Aorta (tissue), 5 donors: ENCODE results near the gene DHRSX. TPM values are rescaled to one million over a fixed set of nuclear protein-coding genes. Genes with fewer than 3 reads are reported as not detected.

Experiments used
- ATAC-seq: fragments of 200-7000 bp; cut with Tn5 transposase; one replicate; pipeline ENCODE4 v1.9.1; 2022; ENCODE audit warnings: moderate library complexity; ENCODE audit not compliant: low FRiP score
- DNase-seq, 2 donors: peaks; one replicate each; pipeline ENCODE4 v3.0.0-alpha.2; 2020
- H3K27ac ChIP-seq, 2 donors: one replicate each; pipeline ENCODE4 v1.5.1; 2013; ENCODE audit warnings: low read length in 2 of 2, mild to moderate bottlenecking in 2 of 2, moderate library complexity in 2 of 2, control low read depth in 1 of 2, inconsistent platforms in 1 of 2, low read depth in 1 of 2
- H3K27me3 ChIP-seq, 2 donors: one replicate each; pipeline ENCODE4 v1.6.1; 2013; ENCODE audit warnings: control low read depth in 1 of 2, low read length in 1 of 2, mild to moderate bottlenecking in 1 of 2, moderate library complexity in 1 of 2; ENCODE audit not compliant: insufficient read depth in 2 of 2, control insufficient read depth in 1 of 2
- H3K36me3 ChIP-seq, 2 donors: one replicate each; pipeline ENCODE4 v1.6.1; 2013; ENCODE audit warnings: control low read depth in 1 of 2, low read length in 1 of 2, mild to moderate bottlenecking in 1 of 2; ENCODE audit not compliant: insufficient read depth in 2 of 2, control insufficient read depth in 1 of 2
- H3K4me1 ChIP-seq, 2 donors: one replicate each; pipeline ENCODE4 v1.6.1; 2013; ENCODE audit warnings: low read length in 2 of 2, control low read depth in 1 of 2, mild to moderate bottlenecking in 1 of 2, moderate library complexity in 1 of 2; ENCODE audit not compliant: insufficient read depth in 2 of 2, control insufficient read depth in 1 of 2
- H3K4me3 ChIP-seq, 2 donors: one replicate each; pipeline ENCODE4 v1.5.1; 2013; ENCODE audit warnings: low read length in 2 of 2, control low read depth in 1 of 2, mild to moderate bottlenecking in 1 of 2
- H3K9me3 ChIP-seq: one replicate; pipeline ENCODE4 v1.6.1; 2013; ENCODE audit warnings: mild to moderate bottlenecking, low read length; ENCODE audit not compliant: control insufficient read depth
- WGBS, 2 donors: extraction: QIAGEN DNeasy Blood & Tissue Kit; methylation state at CpG; one replicate each; pipeline ENCODE4 v1.1.7; 2013; 5-methylcytosine and 5-hydroxymethylcytosine counted together
- intact Hi-C, 2 donors: fragments of 100-400 bp; cut with DNase I; formaldehyde crosslinking; loops; one replicate each; pipeline versions ENCODE4 v1.14.2 to v1.15.0; 2022
- polyA plus RNA-seq, 2 donors: library from polyadenylated mRNA; stranded (reverse); fragments of 200-250 nt; gene quantifications; one replicate each; pipeline ENCODE4 v1.2.3, GENCODE V29; 2013
- total RNA-seq, 2 donors: library from RNA; stranded (reverse); fragmentation: NEBNext Ultra II Directional; extraction: Animal tissue kit (Norgen Biotek cat#: 25700); gene quantifications; one replicate each; pipeline ENCODE4 v1.2.1, GENCODE V29; 2021
- donor health status: healthy with polysubstance abuse.
- donor health status: Bipolar disorder and iron deficiency.
- donor health status: DM: no; HTN: no; CAD: no.
- donor health status: DM: no; HTN: no; CAD: no.
- donor health status: DM: yes; HTN: yes; CAD: no.

The DHRSX gene
- total and polyA plus RNA-seq, 4 donors = 6.0 to 21.8 (median 11.7) TPM

DNA sequence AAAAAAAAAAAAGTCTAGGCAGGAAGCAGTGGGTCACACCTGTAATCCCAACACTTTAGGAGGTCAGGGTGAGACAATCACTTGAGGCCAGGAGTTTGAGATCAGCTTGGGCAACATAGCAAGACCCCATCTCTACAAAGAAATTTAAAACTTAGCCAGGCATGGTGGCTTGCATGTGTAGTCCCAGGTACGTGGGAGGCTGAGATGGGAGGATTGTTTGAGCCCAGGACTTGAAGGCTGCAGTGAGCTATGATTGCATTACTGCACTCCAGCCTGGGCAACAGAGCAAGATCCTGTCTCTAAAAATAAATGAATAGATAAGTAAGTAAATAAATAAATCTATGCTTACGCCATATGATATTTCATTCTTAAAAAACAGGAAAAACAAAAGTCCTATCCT, 65.3 kb downstream of the DHRSX start:
- Histone ChIP-seq H3K4me3 (no peak overlapping the region), H3K4me1 (no peaks in the 10 kb centered on the region), H3K27ac (no peak overlapping the region), H3K9me3 (no peaks in the 10 kb centered on the region), H3K36me3 (peaks cover 0 to 5% of the 10 kb centered on the region in 2 donors), H3K27me3 (no peaks in the 10 kb centered on the region)
- intact Hi-C loops = no loop called here
- WGBS, 2 donors = 88 to 96% methylated on average over 2 of the region's 2 CpGs
- ATAC-seq (no peak), DNase-seq (no peak)

DNA sequence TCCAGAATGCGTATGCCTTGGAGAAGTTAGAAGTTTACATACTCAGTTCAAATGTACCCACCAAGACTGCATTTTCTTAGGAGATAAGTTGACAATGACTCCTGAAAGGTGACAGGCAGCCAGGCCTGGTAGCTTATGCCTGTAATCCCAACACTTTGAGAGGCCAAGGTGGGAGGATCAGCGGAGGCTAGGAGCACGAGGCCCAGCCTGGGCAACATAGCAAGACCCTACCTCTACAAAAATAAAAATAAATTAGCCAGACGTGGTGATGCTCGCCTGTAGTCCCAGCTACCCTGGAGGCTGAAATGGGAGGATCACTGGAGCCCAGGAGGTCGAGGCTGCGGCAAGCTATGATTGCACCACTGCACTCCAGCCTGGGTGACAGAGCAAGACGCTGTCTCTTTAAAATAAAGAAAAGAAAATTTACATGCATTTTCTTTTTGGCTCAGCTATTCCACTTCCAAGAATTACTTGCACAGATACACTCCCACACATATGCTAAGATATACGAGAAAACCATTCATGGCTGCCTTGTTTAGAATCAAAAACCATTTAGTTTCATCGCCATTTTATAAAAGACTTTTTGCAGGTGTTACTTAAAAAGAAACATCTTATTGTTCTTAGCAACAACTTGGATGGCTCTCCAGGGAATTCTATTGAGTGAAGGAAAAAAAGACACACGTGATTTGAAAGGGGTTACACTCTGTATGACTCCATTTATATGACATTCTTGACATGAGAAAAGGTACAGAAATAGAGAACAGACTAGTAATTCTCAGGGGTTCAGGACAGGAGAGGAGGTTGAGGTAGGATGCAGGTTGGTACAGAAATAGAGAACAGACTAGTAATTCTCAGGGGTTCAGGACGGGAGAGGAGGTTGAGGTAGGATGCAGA, 66.3 kb downstream of the DHRSX start:
- intact Hi-C loops = no loop called here
- Histone ChIP-seq H3K9me3 (no peaks in the 10 kb centered on the region), H3K27ac (no peak overlapping the region), H3K4me3 (no peak overlapping the region), H3K4me1 (no peaks in the 10 kb centered on the region), H3K36me3 (peaks cover 0 to under 1% of the 10 kb centered on the region in 2 donors), H3K27me3 (no peaks in the 10 kb centered on the region)
- ATAC-seq (no peak), DNase-seq (no peak)
- WGBS, 2 donors = 84 to 90% methylated on average over 12 of the region's 12 CpGs

DNA sequence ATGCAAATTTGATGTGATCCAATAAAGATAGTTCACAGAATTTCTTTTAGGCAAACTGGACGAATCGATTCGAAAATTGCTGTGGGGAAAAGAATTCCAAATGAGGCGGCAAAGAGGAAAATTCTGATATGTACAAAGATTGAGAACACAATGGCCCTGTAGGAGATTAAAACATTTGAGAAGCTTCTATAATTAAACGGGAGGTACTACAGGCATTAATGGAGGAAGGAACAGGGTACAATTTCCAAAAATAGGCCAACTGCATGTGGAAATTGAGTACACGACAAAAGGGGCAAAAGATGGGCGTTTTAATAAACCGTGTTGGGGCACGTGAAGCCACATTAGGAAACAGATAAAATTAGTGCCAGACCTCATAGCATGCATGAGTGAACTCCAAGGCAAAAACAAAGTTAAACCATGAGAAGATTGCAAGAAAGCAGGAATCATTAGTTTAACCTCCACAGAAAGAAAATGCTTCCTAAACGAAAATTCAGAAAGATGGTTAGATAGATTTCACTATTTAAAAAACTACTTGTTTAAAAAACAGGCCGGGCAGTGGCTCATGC, 68.4 kb downstream of the DHRSX start:
- ATAC-seq = no peak
- no peak for DNase-seq

DNA sequence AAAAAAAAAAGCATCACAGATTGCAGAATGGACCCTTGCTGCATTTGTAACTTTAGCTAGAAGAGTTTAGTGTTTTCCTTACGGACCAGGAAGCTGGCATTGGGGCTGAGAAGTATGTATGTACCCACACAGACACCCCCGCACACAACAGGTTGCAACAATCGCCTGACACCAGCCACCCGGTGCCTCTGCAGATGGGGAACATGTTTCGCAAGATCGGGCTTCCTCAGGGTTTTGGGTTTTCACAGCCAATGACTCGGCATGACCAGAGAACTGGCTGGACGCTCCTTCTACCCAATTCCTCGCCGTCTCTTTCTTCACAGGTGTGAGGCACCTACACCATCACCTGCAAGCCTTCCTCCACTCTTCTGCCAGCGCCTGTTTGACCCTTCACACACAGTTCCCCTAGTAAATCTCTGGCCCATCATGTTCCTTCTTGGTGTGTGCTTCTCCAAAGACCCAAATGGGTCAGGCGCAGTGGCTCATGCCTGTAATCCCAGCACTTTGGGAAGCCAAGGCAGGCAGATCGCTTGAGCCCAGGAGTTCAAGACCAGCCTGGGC, 70.4 kb downstream of the DHRSX start:
- intact Hi-C loops = no loop called here
- ATAC-seq (no peak), DNase-seq (no peak)
- no peak overlapping the region for H3K4me3 ChIP-seq
- H3K27me3 ChIP-seq = no peaks in the 10 kb centered on the region
- H3K9me3 ChIP-seq = no peaks in the 10 kb centered on the region
- no peaks in the 10 kb centered on the region for H3K36me3 ChIP-seq
- WGBS, 2 donors = 93 to 95% methylated on average over 13 of the region's 13 CpGs
- no peak overlapping the region for H3K27ac ChIP-seq
- H3K4me1 ChIP-seq = no peaks in the 10 kb centered on the region

More for the DNA sequence above, 68.4 kb downstream of the DHRSX start:
- Histone ChIP-seq H3K9me3 (no peaks in the 10 kb centered on the region), H3K4me3 (no peak overlapping the region), H3K27me3 (no peaks in the 10 kb centered on the region), H3K27ac (no peak overlapping the region), H3K4me1 (no peaks in the 10 kb centered on the region), H3K36me3 (no peaks in the 10 kb centered on the region)
- 86 to 87% methylated on average over 11 of the region's 11 CpGs for WGBS, 2 donors
- intact Hi-C loops = no loop called here

DNA sequence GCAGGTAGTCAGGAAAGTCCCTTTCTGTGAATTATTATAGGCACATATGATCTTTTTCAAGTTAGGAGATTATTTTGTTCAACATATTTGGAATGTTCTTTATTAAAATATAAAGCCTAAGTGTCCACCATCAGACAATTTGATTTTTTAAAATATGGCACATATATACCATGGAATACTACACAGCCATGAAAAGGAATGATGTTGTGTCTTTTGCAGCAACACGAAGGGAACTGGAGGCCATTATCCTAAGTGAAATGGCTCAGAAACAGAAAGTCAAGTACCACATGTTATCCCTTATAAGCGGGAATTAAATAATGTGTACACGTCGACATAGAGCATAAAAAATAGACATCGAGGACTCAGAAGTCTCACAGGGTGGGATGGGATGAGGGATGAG, 73.0 kb downstream of the DHRSX start:
- DNase-seq (no peak), ATAC-seq (no peak)
- no peaks in the 10 kb centered on the region for H3K9me3 ChIP-seq
- H3K4me3 ChIP-seq = no peak overlapping the region
- H3K4me1 ChIP-seq = no peaks in the 10 kb centered on the region
- intact Hi-C loops = no loop called here
- no peak overlapping the region for H3K27ac ChIP-seq
- no peaks in the 10 kb centered on the region for H3K27me3 ChIP-seq
- no peaks in the 10 kb centered on the region for H3K36me3 ChIP-seq
- WGBS, 2 donors = 98 to 100% methylated on average over 5 of the region's 5 CpGs

DNA sequence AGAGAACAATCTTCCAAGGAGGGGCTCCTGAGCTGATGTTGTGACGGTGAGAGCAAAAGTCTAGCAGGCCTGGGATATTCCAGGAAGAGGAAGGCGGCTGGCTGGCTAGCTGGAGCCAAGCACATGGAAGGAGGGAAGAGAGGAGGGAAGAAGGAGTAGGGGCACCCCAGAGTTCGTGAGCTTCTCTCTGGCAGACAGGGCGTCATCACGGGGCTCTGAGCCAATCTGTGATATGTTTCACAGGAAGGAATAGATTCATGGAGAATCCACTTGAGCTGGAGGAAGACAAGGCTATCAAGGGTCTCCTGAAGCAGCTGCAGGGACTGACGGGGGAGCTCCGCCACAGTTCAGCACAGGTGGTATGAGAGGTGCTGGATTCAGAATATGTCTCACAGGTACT, 73.6 kb downstream of the DHRSX start:
- Histone ChIP-seq H3K27me3 (no peaks in the 10 kb centered on the region), H3K36me3 (no peaks in the 10 kb centered on the region), H3K9me3 (no peaks in the 10 kb centered on the region), H3K4me3 (no peak overlapping the region), H3K4me1 (no peaks in the 10 kb centered on the region), H3K27ac (no peak overlapping the region)
- DNase-seq (no peak), ATAC-seq (no peak)
- 81 to 84% methylated on average over 7 of the region's 7 CpGs for WGBS, 2 donors
- intact Hi-C loops = no loop called here

DNA sequence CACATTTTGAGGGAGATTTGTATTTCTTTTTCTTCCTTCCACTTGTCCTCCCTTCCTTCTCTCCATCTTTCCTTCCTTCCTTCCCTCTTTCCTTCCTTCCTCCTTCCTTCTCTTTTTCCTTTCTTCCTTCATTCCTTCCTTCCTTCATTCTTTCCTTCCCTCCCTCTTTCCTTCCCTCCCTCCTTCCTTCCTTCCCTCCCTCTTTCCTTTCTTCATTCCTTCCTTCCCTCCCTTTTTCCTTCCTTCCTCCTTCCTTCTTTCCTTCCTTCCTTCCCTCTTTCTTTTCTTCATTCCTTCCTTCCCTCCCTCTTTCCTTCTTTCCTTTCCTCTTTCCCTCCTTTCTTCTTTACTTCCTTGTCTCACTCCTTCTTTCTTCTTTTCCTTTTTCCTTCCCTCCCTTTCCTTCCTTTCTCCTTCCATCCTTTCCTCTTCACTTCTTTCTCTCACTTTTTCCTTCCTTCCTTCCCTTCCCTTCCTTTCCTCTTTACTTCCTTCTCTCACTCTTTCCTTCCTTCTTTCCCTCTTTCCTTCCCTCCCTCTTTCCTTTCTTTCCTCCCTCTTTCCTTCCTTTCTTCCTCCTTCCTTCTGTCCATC, 74.4 kb downstream of the DHRSX start:
- Histone ChIP-seq H3K9me3 (no peaks in the 10 kb centered on the region), H3K4me1 (no peaks in the 10 kb centered on the region), H3K27ac (no peak overlapping the region), H3K27me3 (no peaks in the 10 kb centered on the region), H3K36me3 (no peaks in the 10 kb centered on the region), H3K4me3 (no peak overlapping the region)
- intact Hi-C loops = no loop called here
- no peak for DNase-seq
- ATAC-seq = no peak

DNA sequence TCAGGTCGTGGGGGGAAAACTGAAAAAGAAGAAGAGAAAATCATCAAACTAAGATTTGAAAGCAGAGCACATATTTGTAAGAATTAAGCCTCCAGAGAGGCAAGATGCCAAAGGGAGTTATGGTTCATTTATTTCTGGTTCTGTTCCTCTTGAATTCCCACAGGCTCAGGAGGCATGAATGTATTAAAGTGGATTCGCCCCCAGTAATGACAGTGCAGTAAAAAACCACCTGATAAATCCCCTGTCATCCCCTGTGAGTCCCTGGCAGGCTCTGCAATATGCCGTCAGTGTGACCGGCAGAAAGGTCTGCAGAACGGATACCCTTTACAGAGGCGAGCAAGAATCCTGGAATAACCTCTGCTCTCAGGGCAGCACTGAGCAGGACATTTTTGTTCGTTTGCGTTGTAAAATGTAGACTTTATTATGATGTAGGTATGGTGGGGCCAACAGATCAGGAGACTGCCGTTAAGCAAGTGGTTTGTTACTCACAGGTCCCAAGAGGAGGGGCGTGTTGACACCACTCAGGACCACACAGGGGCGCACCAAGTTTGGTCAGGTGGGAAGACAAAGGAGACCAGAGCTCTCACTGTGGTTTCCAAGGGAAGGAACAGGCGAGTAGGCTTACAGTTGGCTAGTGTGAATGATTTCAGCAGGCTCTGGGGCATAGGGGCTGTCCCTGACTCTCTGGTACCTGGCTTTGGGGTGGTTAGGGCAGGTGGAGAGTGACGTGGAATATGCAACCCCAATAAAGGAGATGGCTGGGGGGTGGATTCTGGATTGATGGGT, 75.3 kb downstream of the DHRSX start:
- ATAC-seq (no peak), DNase-seq (no peak)
- H3K4me3 ChIP-seq = no peak overlapping the region
- no peaks in the 10 kb centered on the region for H3K27me3 ChIP-seq
- WGBS, 2 donors = 95 to 97% methylated on average over 13 of the region's 13 CpGs
- intact Hi-C loops = no loop called here
- no peaks in the 10 kb centered on the region for H3K4me1 ChIP-seq
- no peaks in the 10 kb centered on the region for H3K36me3 ChIP-seq
- H3K27ac ChIP-seq = no peak overlapping the region
- no peaks in the 10 kb centered on the region for H3K9me3 ChIP-seq
